Measurements from ENCODE around the gene NSD1.

Gene NSD1

GRCh38 chr5:177269976-177270375, 136.4 kb downstream of the NSD1 start:
- Histone ChIP-seq H3K27ac (replicated peaks) (no peak overlapping the region), H3K27me3 (ENCODE audit: insufficient read depth, poor library complexity, severe bottlenecking) (no peaks in the 10 kb centered on the region), H3K4me3 (replicated peaks; ENCODE audit: insufficient read depth, low read length) (no peak overlapping the region)
- TF ChIP-seq GABPA (IDR thresholded peaks at IDR 0.05; ENCODE audit: low read depth) (no peak), POLR2AphosphoS5 (IDR thresholded peaks at IDR 0.05; ENCODE audit: low read depth) (no peak), SPI1 (IDR thresholded peaks at IDR 0.05; ENCODE audit: borderline replicate concordance, low read depth) (no peak)
- TF ChIP-seq, protein P1, sequence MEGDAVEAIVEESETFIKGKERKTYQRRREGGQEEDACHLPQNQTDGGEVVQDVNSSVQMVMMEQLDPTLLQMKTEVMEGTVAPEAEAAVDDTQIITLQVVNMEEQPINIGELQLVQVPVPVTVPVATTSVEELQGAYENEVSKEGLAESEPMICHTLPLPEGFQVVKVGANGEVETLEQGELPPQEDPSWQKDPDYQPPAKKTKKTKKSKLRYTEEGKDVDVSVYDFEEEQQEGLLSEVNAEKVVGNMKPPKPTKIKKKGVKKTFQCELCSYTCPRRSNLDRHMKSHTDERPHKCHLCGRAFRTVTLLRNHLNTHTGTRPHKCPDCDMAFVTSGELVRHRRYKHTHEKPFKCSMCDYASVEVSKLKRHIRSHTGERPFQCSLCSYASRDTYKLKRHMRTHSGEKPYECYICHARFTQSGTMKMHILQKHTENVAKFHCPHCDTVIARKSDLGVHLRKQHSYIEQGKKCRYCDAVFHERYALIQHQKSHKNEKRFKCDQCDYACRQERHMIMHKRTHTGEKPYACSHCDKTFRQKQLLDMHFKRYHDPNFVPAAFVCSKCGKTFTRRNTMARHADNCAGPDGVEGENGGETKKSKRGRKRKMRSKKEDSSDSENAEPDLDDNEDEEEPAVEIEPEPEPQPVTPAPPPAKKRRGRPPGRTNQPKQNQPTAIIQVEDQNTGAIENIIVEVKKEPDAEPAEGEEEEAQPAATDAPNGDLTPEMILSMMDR (IDR thresholded peaks at IDR 0.05; ENCODE audit: insufficient read depth, low read length), result no peak
- TF ChIP-seq, protein P2, sequence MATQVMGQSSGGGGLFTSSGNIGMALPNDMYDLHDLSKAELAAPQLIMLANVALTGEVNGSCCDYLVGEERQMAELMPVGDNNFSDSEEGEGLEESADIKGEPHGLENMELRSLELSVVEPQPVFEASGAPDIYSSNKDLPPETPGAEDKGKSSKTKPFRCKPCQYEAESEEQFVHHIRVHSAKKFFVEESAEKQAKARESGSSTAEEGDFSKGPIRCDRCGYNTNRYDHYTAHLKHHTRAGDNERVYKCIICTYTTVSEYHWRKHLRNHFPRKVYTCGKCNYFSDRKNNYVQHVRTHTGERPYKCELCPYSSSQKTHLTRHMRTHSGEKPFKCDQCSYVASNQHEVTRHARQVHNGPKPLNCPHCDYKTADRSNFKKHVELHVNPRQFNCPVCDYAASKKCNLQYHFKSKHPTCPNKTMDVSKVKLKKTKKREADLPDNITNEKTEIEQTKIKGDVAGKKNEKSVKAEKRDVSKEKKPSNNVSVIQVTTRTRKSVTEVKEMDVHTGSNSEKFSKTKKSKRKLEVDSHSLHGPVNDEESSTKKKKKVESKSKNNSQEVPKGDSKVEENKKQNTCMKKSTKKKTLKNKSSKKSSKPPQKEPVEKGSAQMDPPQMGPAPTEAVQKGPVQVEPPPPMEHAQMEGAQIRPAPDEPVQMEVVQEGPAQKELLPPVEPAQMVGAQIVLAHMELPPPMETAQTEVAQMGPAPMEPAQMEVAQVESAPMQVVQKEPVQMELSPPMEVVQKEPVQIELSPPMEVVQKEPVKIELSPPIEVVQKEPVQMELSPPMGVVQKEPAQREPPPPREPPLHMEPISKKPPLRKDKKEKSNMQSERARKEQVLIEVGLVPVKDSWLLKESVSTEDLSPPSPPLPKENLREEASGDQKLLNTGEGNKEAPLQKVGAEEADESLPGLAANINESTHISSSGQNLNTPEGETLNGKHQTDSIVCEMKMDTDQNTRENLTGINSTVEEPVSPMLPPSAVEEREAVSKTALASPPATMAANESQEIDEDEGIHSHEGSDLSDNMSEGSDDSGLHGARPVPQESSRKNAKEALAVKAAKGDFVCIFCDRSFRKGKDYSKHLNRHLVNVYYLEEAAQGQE (IDR thresholded peaks at IDR 0.05; ENCODE audit: insufficient replicate concordance, low read depth), result no peak
- no peak for DNase-seq (ENCODE audit: low read depth in 1 of 2, low spot score in 1 of 2)

DNA sequence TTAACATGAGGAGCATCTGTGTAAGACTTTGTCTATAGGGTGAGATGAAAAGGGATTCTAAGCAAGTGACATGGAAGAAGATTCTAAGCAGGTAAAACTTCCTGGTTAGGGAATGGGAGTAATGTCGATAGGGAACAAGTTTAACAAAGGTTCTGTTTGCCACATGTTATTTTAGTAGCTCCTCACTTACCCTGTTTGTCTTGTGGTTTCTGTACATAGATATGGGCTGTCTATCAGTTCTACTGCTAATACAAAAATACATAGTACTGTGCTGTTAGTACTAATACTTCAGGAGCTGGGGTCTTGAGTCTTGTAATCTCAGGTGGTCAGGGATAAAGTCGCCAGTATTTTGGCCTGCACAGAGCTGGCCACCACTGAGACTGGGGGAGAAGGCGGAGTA, 137.1 kb downstream of the NSD1 start:
- TF ChIP-seq GABPA (IDR thresholded peaks at IDR 0.05; ENCODE audit: low read depth) (no peak), SPI1 (IDR thresholded peaks at IDR 0.05; ENCODE audit: borderline replicate concordance, low read depth) (no peak), POLR2AphosphoS5 (IDR thresholded peaks at IDR 0.05; ENCODE audit: low read depth) (no peak)
- TF ChIP-seq, protein P1 (IDR thresholded peaks at IDR 0.05; ENCODE audit: insufficient read depth, low read length), result no peak
- TF ChIP-seq, protein P2 (IDR thresholded peaks at IDR 0.05; ENCODE audit: insufficient replicate concordance, low read depth), result no peak
- Histone ChIP-seq H3K27me3 (ENCODE audit: insufficient read depth, poor library complexity, severe bottlenecking) (no peaks in the 10 kb centered on the region), H3K4me3 (replicated peaks; ENCODE audit: insufficient read depth, low read length) (no peak overlapping the region), H3K27ac (replicated peaks) (no peak overlapping the region)
- no peak for DNase-seq (ENCODE audit: low read depth in 1 of 2, low spot score in 1 of 2)

DNA sequence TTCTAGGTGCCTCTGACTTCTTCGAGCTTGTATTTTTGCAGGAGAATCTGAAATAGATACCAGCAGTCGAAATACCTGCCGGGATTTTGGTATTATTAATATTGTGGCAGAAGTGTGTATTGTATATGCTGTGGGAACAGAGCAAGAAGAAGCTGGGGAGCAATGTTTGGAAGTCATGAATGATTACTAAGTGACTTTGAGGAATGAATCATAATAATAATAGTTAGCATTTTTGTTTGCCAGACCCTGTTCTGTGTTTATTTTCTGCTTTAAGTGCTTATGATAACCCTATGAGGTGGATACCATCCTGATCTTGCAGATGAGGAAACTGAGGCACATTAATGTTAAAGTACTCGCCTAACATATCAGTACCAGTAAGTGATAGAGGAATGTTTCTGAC, 137.5 kb downstream of the NSD1 start:
- DNase-seq (ENCODE audit: low read depth in 1 of 2, low spot score in 1 of 2), result no peak
- TF ChIP-seq, protein P2 (IDR thresholded peaks at IDR 0.05; ENCODE audit: insufficient replicate concordance, low read depth), result no peak
- no peak for TF ChIP-seq SPI1 (IDR thresholded peaks at IDR 0.05; ENCODE audit: borderline replicate concordance, low read depth)
- TF ChIP-seq POLR2AphosphoS5 (IDR thresholded peaks at IDR 0.05; ENCODE audit: low read depth), result no peak
- TF ChIP-seq, protein P1 (IDR thresholded peaks at IDR 0.05; ENCODE audit: insufficient read depth, low read length), result no peak
- TF ChIP-seq GABPA (IDR thresholded peaks at IDR 0.05; ENCODE audit: low read depth), result no peak
- Histone ChIP-seq H3K27me3 (ENCODE audit: insufficient read depth, poor library complexity, severe bottlenecking) (no peaks in the 10 kb centered on the region), H3K27ac (replicated peaks) (no peak overlapping the region), H3K4me3 (replicated peaks; ENCODE audit: insufficient read depth, low read length) (no peak overlapping the region)
